GM19468 (cell line): ENCODE measurements around the gene DUOX2.
"Not testable (repeated sequence)": the region's sequence is repeated elsewhere in the genome, so short reads cannot be mapped to it uniquely, and the experiment has no call there.

Source experiments
- ATAC-seq: cut with Tn5 transposase; IDR thresholded peaks from one replicate; pipeline ENCODE4 v1.9.1; 2021; ENCODE audit warnings: mild to moderate bottlenecking, moderate library complexity, moderate number of reproducible peaks; ENCODE audit not compliant: unreplicated experiment; ENCODE audit errors: extremely low read depth

DUOX2 gene

GRCh38 chr15:45105586-45105985, 8.4 kb downstream of the DUOX2 start:
- no peak for ATAC-seq

DNA sequence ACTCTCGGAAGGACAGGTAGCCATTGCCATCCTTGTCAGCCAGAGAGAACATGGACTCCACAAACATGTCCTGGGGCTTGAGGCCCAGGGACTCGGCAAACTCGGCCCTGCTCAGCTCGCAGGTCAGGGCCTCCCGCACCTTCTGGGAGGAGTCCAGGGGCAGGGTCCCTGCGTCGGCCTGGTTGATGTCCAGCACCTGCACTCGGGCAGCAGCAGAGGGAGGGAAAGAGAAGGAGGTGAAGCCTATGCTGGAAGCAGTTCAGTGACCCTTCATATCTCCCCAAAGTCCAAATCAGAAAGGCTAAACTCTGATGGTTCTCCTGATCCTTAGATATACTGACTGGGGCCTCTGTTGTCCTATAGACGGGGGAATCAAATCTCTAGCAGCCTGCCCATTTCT, 9.8 kb downstream of the DUOX2 start:
- not testable (repeated sequence) for ATAC-seq

- ATAC-seq: no peak
Measured at GRCh38 chr15:45102226-45102625, 11.7 kb downstream of the DUOX2 start.

GRCh38 chr15:45101749-45102148, 12.2 kb downstream of the DUOX2 start:
- ATAC-seq: no peak

DNA sequence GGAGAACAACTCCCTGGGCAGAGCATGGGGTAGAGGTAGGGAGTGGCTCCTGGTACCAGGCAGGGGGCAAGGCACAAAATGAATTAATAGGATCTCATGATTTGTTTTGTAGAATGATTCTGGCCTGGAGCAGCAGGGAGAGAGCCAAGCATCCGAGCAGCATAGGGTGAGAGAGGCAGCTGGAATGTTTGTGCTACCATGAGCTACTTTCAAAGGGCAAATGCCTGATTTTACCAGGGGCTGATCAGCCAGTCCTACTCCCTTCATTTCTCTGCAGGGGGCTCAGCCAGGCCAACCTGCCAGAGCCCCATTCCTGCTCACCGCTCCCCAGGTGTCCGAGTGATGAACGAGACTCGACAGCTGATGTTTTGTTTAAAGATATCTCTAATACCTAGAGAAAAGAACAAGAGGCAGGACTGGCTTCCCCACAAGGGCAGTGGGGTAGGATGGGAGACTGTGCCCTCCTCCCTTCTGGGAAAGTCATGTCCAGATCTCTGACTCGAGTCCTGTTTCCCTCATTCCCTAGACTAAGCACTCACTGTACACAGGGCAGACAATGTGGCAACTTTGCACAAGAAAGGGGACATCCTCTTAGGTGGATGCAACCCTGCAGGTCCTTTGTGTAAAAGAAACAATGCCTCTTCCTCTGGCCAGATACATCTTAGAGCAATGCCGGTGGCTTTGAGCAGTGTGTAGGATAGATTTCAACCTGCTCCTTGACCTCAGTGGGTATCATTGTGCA, 12.9 kb downstream of the DUOX2 start:
- no peak for ATAC-seq

GRCh38 chr15:45099549-45100165, 14.3 kb downstream of the DUOX2 start:
- no peak for ATAC-seq

DNA sequence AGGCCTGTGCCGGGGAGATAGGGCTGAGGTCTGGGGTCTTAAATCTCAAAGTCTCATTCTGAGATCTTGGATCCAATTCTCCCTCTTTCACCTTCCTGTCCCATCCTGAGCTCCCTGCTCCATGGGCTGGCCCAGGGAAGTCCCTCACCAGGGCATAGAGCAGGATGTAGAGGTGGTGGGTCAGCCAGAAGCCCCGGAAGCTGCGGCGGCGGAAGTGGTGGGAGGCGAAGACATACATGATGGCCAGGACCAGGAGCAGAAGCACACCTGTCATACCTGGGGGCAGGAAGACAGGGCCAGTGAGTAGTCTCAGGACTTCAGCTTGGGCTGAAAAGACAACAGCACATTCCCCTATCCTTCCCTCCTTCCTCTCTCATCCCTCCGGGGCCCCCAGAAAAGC, 16.5 kb downstream of the DUOX2 start:
- ATAC-seq: no peak

- no peak for ATAC-seq
Measured at GRCh38 chr15:45095661-45096060, 18.3 kb downstream of the DUOX2 start.

- ATAC-seq: no peak
Measured at GRCh38 chr15:45094358-45094730, 19.6 kb downstream of the DUOX2 start.

DNA sequence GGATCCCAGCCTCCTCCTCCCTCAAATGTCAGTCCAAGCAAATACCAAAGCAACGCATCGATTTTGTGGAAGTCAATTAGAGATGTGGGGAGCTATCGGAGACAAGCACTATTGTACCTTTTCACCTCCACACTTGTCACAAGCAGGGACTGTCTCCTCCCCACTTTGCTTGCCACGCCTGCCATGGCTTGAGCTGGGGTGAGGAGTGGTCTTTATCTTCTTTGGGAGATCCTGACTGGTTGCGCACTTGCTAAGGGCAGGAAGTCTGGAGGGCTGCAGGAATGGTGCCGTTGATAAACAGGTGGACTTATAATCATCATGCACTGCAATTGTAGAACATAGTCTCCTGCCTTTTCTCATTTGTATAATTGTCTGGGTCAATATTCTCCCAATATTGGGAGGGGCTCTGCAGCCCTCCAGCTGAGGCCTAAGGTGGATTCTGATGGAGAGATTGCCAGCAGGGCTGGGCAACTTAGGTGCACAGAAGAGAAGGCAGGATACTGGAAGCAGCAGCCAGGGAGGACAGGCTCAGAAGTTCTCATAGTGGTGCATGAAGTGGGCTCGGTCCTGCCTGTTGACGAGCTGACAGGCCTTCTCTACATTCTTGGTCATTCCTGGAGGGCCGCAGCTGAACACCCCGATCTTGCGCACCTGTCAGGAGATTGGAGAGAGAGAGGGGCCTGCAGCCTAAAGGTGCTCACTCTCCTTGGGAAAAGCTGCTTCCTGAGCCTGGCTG, 20.2 kb downstream of the DUOX2 start:
- no peak for ATAC-seq

DNA sequence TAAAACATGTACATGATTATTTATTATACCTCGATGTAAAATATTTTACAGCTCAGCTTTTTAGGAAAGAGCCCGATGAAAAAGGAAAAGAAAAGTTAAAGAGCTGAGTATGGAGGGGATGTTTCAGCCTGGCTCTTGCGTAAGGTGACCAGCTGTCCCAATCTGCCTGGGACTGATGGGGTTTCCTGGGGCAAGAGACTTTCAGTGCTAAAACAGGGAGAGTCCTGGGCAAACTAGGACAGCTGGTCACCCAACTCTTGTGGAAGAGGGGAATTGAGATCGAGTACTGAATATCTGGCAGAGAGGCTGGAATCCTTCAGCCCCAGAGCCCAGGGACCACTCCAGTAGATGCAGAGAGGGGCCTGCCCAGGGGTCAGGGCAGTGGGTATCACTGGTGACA, 21.0 kb downstream of the DUOX2 start:
- no peak for ATAC-seq

GRCh38 chr15:45091576-45091975, 22.4 kb downstream of the DUOX2 start:
- ATAC-seq: no peak

DNA sequence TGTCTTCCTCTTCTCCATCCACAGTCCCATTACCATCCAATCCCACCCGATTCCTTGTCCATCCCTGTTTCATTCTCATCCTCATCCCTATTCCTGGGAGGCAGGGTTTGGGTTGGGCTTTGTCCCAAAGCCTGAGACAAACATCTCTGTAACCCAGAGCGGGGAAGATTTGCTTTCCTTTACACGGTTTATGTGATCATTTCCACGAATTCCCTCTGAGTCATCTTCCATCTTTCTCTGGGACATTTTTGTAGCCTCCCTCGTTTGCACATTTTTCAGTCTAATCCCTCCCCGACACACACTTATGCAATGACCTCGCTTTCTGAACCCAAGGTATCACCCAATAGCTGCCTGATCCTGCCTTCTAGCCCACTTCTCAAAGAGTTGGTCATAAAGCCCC, 22.8 kb downstream of the DUOX2 start:
- no peak for ATAC-seq

DNA sequence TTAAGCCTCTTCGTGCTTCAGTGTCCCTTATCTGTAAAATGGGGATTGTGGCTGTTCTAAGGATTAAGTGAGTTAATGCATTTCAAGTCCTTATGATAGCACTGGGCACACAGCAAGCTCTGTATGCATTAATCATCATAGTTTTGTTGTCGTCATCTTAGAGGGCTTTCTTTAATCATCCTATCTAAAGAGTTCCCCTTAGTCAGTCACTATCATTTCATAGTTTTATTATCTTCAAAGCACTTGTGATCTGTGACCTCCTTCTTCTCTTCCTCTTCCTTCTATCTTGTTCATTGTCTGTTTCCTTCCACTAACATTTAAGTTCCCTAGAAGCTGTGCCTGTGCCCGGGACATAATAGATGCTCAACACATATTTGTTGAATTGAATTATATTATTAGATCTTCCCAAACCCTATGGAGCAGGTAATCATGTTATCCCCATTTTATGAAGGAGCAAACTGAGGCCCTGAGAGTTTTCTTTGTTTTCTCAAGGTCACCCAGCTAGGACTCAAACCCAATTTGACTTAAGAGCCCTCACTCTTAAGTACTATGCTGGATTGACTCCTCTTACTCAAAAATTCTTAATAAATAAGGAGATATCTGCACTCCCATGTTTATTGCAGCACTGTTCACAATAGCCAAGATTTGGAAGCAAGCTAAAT, 24.1 kb downstream of the DUOX2 start:
- no peak for ATAC-seq

DNA sequence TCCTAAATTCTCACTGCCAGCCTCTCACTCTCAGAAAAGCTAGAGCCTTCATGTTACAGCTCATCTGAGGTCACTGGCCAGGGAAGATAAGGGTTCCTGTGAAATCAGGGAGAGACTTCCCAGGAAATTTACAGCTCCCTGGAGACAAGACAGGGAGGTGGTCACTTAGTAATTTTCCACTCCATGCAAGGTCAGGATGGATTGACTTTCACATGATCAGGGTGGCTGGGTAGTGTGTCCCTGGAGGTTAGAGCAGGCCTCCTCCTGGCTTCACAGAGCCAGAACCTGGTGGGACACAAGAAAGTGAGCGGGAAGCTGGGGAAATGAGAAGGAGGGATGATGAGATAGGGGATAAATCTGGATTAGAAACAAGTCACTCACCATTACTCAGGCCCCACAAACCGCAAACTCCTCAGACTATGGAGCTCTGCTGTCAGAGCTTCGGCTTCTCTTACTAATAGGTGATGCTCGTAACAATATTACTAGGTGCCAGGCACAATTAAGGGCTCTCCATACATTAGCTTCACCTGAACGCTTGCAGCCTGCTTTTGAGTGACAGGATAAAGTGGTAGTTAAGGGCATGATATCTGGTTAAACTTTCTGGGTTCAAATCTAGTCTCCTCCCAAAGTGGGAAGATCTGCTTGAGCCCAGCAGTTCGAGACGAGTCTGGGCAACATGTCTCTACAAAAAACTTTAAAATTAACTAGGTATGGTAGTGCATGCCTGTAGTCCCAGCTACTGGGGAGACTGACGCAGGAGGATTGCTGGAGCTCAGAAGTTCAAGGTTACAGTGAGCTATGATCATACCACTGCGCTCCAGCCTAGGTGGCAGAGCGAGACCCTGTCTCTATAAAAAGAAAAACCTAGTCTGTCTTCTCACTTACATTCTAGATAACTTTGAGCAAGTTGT, 24.9 kb downstream of the DUOX2 start:
- no peak for ATAC-seq

GRCh38 chr15:45087513-45087912, 26.5 kb downstream of the DUOX2 start:
- no peak for ATAC-seq

DNA sequence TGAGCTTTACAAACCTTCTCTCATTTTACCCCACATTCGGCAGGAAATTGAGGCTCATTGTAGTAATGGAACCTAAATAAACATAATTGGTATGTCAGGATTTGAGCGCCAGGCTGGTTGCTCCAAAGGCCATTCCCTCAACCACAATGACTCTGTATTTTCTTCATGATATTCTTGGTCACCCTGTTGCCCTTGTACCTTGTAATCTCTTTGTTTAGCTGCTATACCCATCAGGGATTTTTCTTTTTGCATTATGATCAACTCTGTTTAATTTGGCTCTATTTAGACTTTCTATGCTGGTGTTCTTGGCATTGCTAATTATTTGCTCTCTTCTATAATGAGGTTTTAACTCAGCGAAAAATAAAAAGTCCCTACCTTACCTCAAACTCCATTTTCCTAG, 29.8 kb downstream of the DUOX2 start:
- ATAC-seq: no peak

GRCh38 chr15:45083223-45083622, 30.7 kb downstream of the DUOX2 start:
- ATAC-seq: no peak

GRCh38 chr15:45082412-45082811, 31.6 kb downstream of the DUOX2 start:
- not testable (repeated sequence) for ATAC-seq

- not testable (repeated sequence) for ATAC-seq
Measured at GRCh38 chr15:45080593-45080992, 33.4 kb downstream of the DUOX2 start.
